Activated CD8-positive, alpha-beta memory T cell treated with anti-CD3 and anti-CD28 coated beads for 1 hour (primary cell): ENCODE measurements around the gene LEMD1.
A peak's percentile ranks its signal among the peaks of the same experiment; 100 is the strongest.

Source experiments
- DNase-seq, 2 donors: peaks; one replicate each; pipeline ENCODE4 v3.0.0-alpha.2; 2020; ENCODE audit warnings: low read depth in 1 of 2; ENCODE audit errors: extremely low read depth in 1 of 2

LEMD1 gene

DNA sequence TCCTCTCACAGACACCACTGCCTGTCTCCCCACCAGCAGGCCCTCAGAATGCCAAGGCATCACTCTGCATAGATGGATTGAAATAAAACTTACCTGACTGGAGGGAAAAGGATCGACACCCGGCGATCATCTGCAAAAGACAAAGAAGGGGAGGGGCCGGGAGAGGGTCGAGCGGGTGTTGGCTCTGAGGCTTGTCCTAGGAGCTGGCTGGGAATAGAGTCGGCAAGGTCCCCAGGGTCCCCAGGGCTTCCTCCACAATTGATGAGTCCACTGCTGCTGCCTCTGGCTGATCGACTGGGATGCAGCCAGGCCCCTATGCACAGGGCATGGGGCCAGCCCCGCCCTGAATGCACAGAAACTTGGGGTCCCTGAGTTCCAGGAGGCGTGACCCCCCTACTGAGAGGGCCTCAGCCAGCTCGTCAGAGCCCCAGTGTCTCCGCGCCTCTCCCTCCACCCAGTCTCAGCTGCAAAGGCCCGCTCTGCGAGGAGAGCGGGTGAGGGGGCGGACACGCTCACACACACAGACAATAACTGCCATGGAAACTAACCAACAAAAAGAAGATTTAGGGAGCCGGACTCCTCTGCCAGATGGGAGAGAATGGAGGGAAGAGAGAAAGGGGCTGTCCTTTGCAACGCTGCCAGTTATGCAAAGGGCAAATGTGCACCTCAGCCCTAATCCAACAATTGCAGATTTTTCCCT lies 65.3 kb downstream of the LEMD1 start, which contains the start of gene KLHDC8A:
Gene KLHDC8A, minus strand, starts transcription at position 483 of the 700 bp plus-strand sequence. CDS start 13,318 bp downstream, outside the sequence.
- DNase-seq, result no peak

GRCh38 chr1:205355075-205355453 lies 66.8 kb downstream of the LEMD1 start:
- DNase-seq, result no peak

GRCh38 chr1:205354259-205355074 lies 67.4 kb downstream of the LEMD1 start:
- DNase-seq, result peak; percentile 19 to 29

DNA sequence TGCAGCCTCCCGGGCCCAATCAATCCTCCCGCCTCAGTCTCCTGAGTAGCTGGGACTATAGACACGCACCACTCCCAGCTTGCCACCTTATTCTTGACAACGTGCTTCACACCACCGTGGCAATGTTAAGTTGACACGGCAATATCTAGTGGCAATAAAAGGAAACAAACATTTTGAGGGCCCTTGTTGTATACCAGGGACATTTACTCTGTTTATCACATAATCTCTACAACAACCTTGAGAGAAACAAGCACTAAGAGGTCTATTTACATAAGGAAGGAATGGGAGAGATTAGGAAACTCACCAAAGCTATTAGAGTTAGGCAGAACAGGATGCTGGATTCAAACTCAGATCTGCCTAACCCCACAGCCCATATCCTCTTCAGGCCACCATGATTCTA lies 68.2 kb downstream of the LEMD1 start:
- no peak for DNase-seq

GRCh38 chr1:205353191-205353590 lies 68.7 kb downstream of the LEMD1 start:
- DNase-seq, result no peak

DNA sequence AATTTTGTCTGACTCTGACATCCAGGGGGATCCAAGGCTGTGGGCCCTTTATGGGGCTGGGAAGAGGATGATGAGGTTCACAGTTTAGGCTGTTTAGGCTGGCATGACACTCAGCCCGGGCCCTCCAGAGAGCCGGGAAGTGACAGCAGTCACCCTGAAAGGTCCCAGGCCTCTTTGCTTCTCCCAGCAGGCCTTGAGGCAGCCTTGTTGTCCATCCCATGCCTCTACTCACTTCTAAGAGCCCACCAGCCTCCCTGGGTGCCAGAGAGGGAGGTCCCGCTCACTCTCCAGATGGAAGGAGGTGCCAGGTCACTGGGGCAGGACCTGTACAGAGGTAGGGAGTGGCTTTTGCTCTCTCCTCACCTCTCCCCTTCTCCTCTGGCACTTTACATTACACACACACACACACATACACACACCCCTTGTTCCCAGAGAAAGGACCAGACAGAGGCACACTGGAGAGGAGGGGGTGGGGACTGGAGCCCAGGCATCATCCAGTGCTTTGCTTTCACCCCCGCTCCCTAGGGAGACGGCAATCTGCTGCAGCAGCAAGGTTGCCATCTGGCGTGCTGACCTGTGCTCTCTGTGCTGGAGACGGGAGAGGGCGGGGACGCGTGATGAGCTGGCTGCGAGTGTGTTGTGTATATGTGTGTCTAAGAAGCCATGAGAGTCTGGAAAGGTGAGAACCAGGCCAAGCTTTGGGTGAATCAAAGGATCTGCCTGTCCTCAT lies 69.7 kb downstream of the LEMD1 start:
- no peak for DNase-seq

DNA sequence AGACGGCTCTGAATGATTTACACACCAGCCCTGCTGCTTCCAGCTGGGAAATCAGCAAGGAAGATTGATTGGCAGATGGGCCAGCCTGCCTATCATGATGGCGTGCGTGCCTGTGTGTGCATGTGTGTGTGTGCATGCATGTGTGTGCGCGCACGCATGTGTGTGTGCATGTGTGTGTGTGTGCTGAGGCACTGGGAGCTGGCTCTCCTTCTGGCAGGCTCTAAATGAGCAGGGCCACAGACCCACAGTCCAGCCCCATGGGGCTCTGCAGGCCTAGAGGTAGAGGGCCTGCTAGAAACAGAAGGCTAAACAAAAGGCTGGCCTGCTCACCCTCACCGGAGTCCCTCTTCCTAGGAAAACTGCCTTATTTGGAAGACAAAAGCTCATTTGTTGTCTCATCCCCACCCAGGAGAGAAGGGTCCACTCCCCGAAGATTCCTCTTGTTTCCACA lies 71.1 kb downstream of the LEMD1 start:
- no peak for DNase-seq

GRCh38 chr1:205350124-205350523 lies 71.7 kb downstream of the LEMD1 start:
- no peak for DNase-seq

GRCh38 chr1:205348554-205349487 lies 73.0 kb downstream of the LEMD1 start:
- no peak for DNase-seq

GRCh38 chr1:205346956-205347574 lies 74.8 kb downstream of the LEMD1 start:
- DNase-seq, result no peak

- DNase-seq, result no peak
Measured at GRCh38 chr1:205345761-205346160, 76.1 kb downstream of the LEMD1 start.

DNA sequence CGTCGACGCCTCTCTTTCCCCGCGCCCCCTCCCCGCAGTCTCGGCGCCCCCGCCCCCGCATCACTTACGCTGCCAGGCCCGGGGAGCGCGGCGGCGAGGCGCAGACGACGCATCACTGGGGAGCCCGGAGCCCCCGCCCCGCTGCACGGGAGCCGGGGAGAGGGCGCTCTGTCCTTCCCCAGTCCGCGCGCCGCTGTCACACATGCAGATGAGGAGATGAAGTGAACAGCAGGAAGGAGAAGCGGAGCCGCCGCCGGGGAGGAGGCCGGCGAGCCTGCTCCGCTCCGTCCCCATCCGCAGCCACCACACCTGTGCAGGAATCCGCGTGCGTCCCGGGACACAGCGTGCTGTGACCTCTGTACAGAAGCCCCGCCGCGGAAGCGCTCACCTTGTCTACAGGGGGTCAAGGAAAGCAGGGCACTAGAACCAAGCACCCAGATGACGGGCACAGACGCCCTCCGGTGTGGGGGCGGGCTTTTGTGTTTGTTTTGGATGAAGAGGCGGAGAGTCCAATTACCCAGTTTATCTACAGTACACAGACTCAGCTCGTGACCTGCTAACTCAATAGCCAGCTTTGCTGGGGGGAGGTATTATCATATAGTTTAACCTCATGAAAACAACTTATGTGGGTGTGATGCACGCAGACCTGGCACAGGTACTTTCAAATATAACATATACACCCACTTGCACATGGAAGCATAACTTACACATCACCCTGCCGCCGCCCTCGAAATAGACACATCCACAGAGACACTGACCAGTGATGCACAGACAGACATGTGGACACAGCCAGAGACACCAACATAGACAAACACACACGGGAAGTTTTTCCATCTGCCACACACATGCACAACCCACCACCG lies 77.6 kb downstream of the LEMD1 start:
- DNase-seq, result peak; percentile 5 to 21

DNA sequence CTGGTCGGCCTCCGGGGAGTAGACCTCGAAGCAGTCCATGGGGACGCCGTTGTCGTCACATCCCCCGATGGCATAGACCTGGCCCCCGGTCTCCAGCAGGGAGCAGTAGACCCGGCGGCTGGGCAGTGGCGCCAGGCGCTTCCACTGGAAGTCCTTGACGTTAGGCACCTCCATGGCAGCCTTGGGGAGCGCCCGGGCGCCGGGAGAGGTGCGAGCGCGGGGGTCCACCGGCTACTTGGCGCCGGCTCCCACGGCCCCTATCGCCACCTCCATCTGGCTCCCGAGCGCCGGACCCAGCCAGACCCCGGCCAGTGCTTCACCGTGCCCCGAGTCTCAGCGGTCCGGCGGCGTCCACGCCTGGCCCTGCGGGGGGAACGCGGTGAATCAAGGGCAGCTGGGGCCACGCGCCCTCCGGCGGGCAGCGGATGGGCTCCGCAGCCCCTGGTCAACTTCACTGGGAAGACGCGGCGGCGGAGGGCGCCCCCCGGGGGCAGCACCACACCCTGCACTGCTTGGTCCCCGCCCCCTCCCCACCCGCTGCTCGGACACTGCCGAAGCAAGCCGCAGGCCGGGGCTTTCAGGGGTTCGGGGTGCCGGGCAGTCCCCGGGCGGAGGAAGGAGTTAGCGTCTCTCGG lies 78.3 kb downstream of the LEMD1 start:
- DNase-seq, result no peak

- DNase-seq, result no peak
Measured at GRCh38 chr1:205342986-205343385, 78.9 kb downstream of the LEMD1 start.

- no peak for DNase-seq
Measured at GRCh38 chr1:205340676-205341075, 81.2 kb downstream of the LEMD1 start.

GRCh38 chr1:205339717-205340116 lies 82.1 kb downstream of the LEMD1 start:
- no peak for DNase-seq

DNA sequence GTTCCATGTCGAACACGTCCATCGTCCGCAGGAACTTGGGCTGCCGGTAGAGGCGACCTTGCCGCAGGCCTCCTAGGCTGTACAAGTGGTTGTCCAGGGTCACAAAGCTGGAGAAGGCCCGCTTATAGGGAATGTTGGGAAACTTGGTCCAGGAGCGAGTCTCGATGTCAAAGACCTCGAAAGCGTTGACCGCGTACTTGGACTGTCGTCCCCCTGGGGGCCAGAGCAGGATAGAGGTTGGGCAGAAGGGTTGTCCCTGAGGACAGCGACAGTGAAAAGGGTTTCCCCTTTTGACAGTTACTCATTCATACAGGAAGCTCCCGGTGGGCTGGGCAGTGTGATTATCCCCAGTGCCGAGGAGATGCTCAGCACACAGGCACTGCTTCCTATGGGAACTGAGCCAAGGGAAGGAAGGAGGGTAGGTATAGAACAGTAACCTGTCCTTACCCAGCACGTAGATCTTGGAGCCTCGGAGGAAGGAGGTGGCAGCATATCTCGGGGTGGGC lies 82.6 kb downstream of the LEMD1 start:
- DNase-seq, result no peak

DNA sequence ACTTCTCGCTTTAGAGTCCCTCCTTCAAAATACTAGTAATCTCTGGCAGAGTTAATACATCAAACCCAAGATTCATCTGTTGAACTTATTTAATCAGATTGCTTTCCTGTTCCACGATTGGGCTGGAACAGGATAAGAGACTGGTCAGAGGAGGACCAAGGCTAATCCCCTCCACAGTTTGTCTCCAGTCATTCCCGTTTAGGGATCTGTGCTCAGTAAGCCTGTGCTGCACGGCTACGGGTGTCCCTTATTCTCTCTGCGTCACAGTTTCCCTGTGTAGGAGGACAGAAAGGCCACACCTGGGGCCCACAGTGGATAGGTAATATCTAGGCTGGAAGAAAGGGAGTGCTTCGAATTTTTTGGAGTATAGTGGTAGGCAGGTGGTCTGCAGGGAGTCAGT lies 83.8 kb downstream of the LEMD1 start:
- DNase-seq, result no peak
